Stimulated activated CD4-positive, alpha-beta T cell treated with anti-CD3 and anti-CD28 coated beads, Interleukin-4, amount 100 ng/mL, for 24 hours (primary cell): ENCODE results near the gene BAZ2B.
"Not testable (repeated sequence)": the region's sequence is repeated elsewhere in the genome, so short reads cannot be mapped to it uniquely, and the experiment has no call there.

Experiments
- DNase-seq: peaks from one replicate; pipeline ENCODE4 v3.0.0-alpha.2; 2020

BAZ2B gene

GRCh38 chr2:159616286-159616701 lies at the start of gene BAZ2B:
Gene BAZ2B (minus strand): TSS chr2:159616548. CDS start chr2:159478719, 137,829 bp downstream.
- no peak for DNase-seq

- no peak for DNase-seq
Observed at GRCh38 chr2:159661286-159661685, 44.9 kb upstream of the BAZ2B start.

GRCh38 chr2:159658881-159659873 lies 42.8 kb upstream of the BAZ2B start:
- no peak for DNase-seq

GRCh38 chr2:159653962-159654361 lies 37.6 kb upstream of the BAZ2B start:
- no peak for DNase-seq

GRCh38 chr2:159651884-159652283 lies 35.5 kb upstream of the BAZ2B start:
- no peak for DNase-seq

GRCh38 chr2:159650574-159650973 lies 34.2 kb upstream of the BAZ2B start:
- DNase-seq = no peak

- DNase-seq = no peak
Observed at GRCh38 chr2:159648643-159649042, 32.3 kb upstream of the BAZ2B start.

GRCh38 chr2:159647667-159648066 lies 31.3 kb upstream of the BAZ2B start:
- no peak for DNase-seq

- no peak for DNase-seq
Observed at GRCh38 chr2:159640176-159640575, 23.8 kb upstream of the BAZ2B start.

- DNase-seq = no peak
Observed at GRCh38 chr2:159639712-159640111, 23.4 kb upstream of the BAZ2B start.

- DNase-seq = no peak
Observed at GRCh38 chr2:159639071-159639470, 22.7 kb upstream of the BAZ2B start.

GRCh38 chr2:159637988-159638501 lies 21.7 kb upstream of the BAZ2B start:
- DNase-seq = no peak

- no peak for DNase-seq
Observed at GRCh38 chr2:159637240-159637639, 20.9 kb upstream of the BAZ2B start.

GRCh38 chr2:159635006-159635789 lies 18.9 kb upstream of the BAZ2B start:
- no peak for DNase-seq

- DNase-seq = no peak
Observed at GRCh38 chr2:159633219-159633618, 16.9 kb upstream of the BAZ2B start.

GRCh38 chr2:159625628-159626027 lies 9.3 kb upstream of the BAZ2B start:
- DNase-seq = not testable (repeated sequence)

- DNase-seq = no peak
Observed at GRCh38 chr2:159623436-159623835, 7.1 kb upstream of the BAZ2B start.

- DNase-seq = no peak
Observed at GRCh38 chr2:159622966-159623365, 6.6 kb upstream of the BAZ2B start.

GRCh38 chr2:159620796-159621195 lies 4.4 kb upstream of the BAZ2B start:
- no peak for DNase-seq

GRCh38 chr2:159617646-159618045 lies 1.3 kb upstream of the BAZ2B start:
- no peak for DNase-seq

- DNase-seq = no peak
Observed at GRCh38 chr2:159617100-159617499, 752 bp upstream of the BAZ2B start.

GRCh38 chr2:159615367-159616285 lies 722 bp downstream of the BAZ2B start:
- peak; percentile 26 for DNase-seq
